ENCODE results near the gene GSTA1.
"Not testable (repeated sequence)": the region's sequence is repeated elsewhere in the genome, so short reads cannot be mapped to it uniquely, and the experiment has no call there.

- TF ChIP-seq, protein P1, sequence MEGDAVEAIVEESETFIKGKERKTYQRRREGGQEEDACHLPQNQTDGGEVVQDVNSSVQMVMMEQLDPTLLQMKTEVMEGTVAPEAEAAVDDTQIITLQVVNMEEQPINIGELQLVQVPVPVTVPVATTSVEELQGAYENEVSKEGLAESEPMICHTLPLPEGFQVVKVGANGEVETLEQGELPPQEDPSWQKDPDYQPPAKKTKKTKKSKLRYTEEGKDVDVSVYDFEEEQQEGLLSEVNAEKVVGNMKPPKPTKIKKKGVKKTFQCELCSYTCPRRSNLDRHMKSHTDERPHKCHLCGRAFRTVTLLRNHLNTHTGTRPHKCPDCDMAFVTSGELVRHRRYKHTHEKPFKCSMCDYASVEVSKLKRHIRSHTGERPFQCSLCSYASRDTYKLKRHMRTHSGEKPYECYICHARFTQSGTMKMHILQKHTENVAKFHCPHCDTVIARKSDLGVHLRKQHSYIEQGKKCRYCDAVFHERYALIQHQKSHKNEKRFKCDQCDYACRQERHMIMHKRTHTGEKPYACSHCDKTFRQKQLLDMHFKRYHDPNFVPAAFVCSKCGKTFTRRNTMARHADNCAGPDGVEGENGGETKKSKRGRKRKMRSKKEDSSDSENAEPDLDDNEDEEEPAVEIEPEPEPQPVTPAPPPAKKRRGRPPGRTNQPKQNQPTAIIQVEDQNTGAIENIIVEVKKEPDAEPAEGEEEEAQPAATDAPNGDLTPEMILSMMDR (IDR thresholded peaks at IDR 0.05): not testable (repeated sequence)
- not testable (repeated sequence) for TF ChIP-seq POLR2A (IDR thresholded peaks at IDR 0.05)
Measured at GRCh38 chr6:52827073-52827783, 23.6 kb upstream of the GSTA1 start.
